Adipocyte (in vitro differentiated cells): ENCODE results near the gene SLC51A.

Source experiments
- DNase-seq: peaks from one replicate; pipeline ENCODE4 v3.0.0-alpha.2; 2015; ENCODE audit warnings: low read depth
- H3K27me3 ChIP-seq: replicated peaks from 2 replicates; pipeline ENCODE4 v1.7.0; 2013; ENCODE audit warnings: mild to moderate bottlenecking, low read length, moderate library complexity; ENCODE audit not compliant: control insufficient read depth, insufficient read depth
- H3K36me3 ChIP-seq: 2 replicates; pipeline ENCODE4 v1.7.0; 2013; ENCODE audit warnings: low read length, mild to moderate bottlenecking, moderate library complexity; ENCODE audit not compliant: control insufficient read depth, insufficient read depth, severe bottlenecking
- H3K4me1 ChIP-seq: 2 replicates; pipeline ENCODE4 v1.7.0; 2013; ENCODE audit warnings: mild to moderate bottlenecking, low read length, moderate library complexity; ENCODE audit not compliant: control insufficient read depth, insufficient read depth
- H3K4me3 ChIP-seq: 2 replicates; pipeline ENCODE4 v1.7.0; 2013; ENCODE audit warnings: mild to moderate bottlenecking, low read length, moderate library complexity
- H3K9ac ChIP-seq: 2 replicates; pipeline ENCODE4 v1.7.0; 2013; ENCODE audit warnings: mild to moderate bottlenecking, low read length, moderate library complexity
- H3K9me3 ChIP-seq: 2 replicates; pipeline ENCODE4 v1.7.0; 2013; ENCODE audit warnings: mild to moderate bottlenecking, low read length, moderate library complexity; ENCODE audit not compliant: control insufficient read depth

Gene SLC51A

DNA sequence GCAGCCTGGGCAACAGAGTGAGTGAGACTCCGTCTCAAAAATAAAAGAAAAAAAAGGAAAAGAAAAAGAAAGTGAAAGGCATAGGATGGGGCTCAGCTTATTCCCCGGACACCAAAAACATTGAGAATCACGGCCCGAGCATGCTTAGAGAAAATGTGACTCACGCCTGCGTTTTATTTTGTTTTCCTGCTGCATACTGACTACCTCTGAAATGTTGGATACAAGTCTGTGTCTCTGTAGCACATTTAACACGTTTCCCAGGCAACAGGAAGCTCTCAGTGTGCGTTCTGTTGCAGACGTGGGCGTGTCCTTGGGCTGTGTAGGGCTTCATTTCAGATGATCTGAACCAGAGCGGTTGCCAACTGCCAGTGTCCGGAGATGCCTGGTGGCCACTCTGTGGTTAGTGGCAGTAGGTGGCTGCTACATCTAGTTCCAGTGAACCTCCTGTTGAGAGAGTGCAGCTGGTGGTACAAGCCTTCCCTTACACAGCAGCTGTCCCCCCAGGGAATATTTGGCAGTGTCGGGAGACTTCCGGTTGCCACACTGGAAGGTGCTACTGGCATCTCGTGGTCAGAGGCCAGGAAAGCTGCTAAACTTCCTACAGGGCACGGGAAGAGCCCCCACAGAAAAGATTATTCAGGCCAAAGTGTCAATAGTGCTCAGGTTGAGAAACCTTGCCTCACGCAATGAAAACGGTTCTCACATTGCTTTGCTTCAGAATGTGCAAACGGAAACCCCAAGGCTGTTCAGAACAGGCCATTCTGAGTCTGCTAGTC is 3.0 kb downstream of the SLC51A start:
- peak; percentile 84 for DNase-seq
- H3K9ac ChIP-seq: peak overlapping the region; percentile 10
- H3K4me1 ChIP-seq: peaks cover 12% of the 10 kb centered on the region
- H3K9me3 ChIP-seq: no peaks in the 10 kb centered on the region
- H3K4me3 ChIP-seq: peak overlapping the region; percentile 71
- H3K27me3 ChIP-seq: peaks cover 6% of the 10 kb centered on the region
- no peaks in the 10 kb centered on the region for H3K36me3 ChIP-seq

DNA sequence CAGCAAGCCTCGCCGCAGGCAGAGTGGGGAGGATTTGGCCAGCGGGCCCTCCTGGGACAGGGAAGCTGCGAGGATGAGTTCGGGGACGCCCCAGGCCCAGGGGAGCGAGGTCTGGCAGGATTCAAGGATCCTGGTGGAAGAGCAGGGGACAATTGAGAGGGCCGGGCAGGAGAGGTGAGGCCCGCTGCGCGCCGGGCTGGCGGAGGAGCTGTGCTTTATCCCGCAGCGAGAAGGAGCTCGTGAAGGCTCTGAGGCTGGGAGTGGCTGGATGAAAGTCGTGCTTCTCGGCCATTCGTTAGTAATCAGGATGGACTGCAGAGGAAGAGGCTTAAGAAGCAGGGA is 3.6 kb downstream of the SLC51A start:
- H3K36me3 ChIP-seq: no peaks in the 10 kb centered on the region
- H3K4me3 ChIP-seq: peak overlapping the region; percentile 71
- no peak for DNase-seq
- peaks cover 6% of the 10 kb centered on the region for H3K27me3 ChIP-seq
- no peak overlapping the region for H3K9ac ChIP-seq
- no peaks in the 10 kb centered on the region for H3K9me3 ChIP-seq
- peaks cover 12% of the 10 kb centered on the region for H3K4me1 ChIP-seq

DNA sequence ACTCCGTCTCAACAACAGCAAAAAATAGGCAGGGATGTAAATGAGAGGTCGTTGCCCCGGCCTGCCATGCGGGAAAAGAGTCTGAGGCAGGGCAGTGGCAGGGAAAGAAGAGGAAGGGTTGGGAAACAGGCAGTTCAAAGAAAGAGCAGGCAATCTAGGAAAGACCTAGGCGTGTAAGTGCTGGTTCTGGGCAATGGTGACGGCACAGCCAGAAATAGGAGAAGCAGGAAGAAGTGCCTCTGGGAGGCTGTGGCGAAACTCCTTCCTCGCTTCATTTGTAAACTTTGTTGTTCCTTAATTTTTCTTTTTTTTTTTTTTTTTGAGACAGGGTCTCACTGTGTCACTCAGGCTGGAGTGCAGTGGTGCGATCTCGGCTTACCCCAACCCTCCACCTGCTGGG is 4.3 kb downstream of the SLC51A start:
- peaks cover 12% of the 10 kb centered on the region for H3K4me1 ChIP-seq
- H3K27me3 ChIP-seq: peaks cover 4% of the 10 kb centered on the region
- no peak overlapping the region for H3K4me3 ChIP-seq
- no peak overlapping the region for H3K9ac ChIP-seq
- no peaks in the 10 kb centered on the region for H3K36me3 ChIP-seq
- DNase-seq: no peak
- no peaks in the 10 kb centered on the region for H3K9me3 ChIP-seq

DNA sequence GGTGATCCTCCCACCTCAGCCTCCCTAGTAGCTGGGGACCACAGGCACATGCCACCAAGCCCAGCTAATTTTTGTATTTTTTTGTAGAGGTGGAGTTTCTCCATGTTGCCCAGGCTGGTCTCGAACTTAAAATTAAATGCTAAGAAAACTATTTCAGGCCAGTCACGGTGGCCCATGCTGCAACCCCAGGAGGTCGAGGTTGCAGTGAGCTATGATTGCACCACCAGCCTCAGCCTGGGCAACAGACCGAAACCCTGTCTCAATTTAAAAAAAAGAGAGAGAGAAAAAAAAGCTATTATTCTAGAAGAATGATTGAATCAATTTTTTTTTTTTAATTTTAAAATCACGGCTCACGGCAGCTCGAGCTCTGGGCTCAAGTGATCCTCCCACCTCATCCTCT is 4.7 kb downstream of the SLC51A start:
- H3K27me3 ChIP-seq: no peaks in the 10 kb centered on the region
- no peak for DNase-seq
- H3K4me1 ChIP-seq: peaks cover 12% of the 10 kb centered on the region

DNA sequence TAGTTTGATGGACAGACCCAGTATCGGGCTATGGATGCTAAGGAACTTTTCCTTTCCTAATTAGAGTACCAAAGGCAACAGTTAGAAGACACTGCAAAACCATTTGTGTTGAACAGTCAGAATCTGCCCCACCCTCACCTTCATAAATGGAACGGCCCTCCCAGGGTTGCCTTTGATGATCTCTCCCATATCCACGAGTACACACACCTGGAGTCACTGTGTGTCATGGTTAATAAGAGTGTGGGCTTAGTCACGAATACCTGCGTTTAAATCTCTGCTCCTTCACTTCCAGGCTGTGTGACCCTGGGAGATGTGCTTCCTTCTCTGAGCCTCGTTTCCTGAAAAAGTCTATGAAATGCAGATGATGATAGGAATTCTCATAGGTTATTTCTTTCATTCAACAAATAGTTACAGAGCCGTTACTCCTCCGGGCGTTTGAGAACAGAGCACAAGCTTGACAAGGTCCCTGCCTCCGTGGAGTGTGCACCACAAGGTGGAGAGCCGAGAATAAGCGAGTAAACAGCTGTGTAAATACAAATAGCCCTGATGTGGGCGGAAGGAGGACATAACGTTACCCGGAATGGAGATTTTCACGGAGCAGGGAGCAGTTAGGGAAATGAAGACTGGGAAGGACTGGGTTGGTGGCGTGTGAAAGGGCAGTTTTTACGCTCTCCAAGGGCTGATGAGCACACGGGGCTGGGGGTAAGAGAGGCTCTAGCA is 6.7 kb downstream of the SLC51A start:
- Histone ChIP-seq H3K36me3 (no peaks in the 10 kb centered on the region), H3K4me1 (peaks cover 21% of the 10 kb centered on the region), H3K9me3 (no peaks in the 10 kb centered on the region), H3K9ac (no peak overlapping the region), H3K4me3 (no peak overlapping the region), H3K27me3 (no peaks in the 10 kb centered on the region)
- no peak for DNase-seq

More for the DNA sequence above, 4.7 kb downstream of the SLC51A start:
- Histone ChIP-seq H3K4me3 (no peak overlapping the region), H3K9ac (no peak overlapping the region), H3K36me3 (no peaks in the 10 kb centered on the region), H3K9me3 (no peaks in the 10 kb centered on the region)

DNA sequence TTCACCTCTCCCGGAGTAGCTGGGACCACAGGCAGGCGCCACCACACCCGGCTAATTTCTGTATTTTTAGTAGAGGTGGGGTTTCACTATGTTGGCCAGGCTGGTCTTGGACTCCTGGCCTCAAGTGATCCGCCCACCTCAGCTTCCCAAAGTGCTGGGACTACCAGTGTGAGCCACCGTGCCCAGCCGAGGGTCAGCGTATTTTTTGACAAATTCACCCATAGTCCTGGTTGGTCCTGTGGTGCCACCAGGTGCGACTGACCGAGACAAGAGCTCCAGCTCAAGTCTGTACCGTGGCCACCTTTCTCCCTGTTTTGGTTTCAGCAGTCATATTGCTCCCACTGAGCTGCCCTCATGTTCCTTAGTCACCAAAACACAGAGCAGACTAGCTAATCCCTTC is 8.8 kb downstream of the SLC51A start:
- no peaks in the 10 kb centered on the region for H3K27me3 ChIP-seq
- DNase-seq: no peak
- H3K36me3 ChIP-seq: no peaks in the 10 kb centered on the region
- H3K4me3 ChIP-seq: no peak overlapping the region
- no peaks in the 10 kb centered on the region for H3K9me3 ChIP-seq
- H3K4me1 ChIP-seq: peaks cover 16% of the 10 kb centered on the region
- no peak overlapping the region for H3K9ac ChIP-seq

DNA sequence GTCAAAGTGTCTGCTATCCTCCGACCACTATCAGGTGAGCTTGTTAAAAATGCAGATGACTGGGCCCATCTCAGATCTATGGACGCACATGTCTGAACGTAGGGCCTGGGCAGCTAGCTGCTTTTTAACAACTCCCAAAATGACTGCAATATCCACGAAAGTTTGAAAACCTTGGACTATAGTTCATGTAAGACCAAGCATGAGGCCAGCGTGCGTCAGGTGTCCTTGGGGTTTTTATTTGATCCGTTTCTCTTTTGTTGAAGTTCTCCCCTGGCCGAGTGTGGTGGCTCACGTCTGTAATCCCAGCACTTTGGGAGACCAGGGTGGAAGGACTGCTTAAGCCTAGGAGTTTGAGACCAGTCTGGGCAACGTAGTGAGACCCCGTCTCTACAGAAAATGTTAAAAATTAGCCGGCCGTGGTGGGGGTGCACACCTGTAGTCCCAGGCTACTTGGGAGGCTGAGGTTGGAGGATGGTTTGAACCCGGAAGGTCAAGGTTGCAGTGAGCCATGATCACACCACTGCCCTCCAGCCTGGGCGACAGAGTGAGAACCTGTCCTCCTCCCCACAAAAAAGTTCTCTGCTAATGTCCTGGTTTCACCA is 9.5 kb downstream of the SLC51A start:
- no peak overlapping the region for H3K9ac ChIP-seq
- DNase-seq: no peak

DNA sequence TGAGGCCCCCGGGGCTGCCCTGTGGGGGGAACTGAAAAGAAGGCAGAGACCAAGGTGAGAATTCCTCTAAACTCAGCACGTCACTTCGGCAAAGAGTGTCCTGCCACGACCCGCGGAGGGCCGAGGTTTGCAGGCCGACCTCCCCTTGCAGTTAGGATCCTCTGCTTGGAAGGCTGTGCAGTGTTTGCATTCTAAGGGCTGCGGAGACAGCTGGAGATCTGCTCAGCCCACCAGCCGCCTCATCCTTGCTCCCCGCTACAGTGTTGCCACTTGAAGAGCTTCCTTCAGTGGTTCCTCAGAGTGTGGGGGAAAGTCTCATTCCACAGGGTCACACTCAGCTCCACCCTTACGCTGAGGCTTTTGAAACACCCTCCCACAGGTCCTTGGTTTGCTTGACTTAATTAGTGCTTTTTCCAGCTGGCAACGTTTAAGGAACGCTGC is 10.8 kb downstream of the SLC51A start:
- peaks cover 16% of the 10 kb centered on the region for H3K4me1 ChIP-seq
- no peaks in the 10 kb centered on the region for H3K27me3 ChIP-seq
- H3K36me3 ChIP-seq: no peaks in the 10 kb centered on the region
- DNase-seq: no peak
- H3K9ac ChIP-seq: no peak overlapping the region
- H3K9me3 ChIP-seq: no peaks in the 10 kb centered on the region
- H3K4me3 ChIP-seq: no peak overlapping the region

More for the DNA sequence above, 9.5 kb downstream of the SLC51A start:
- no peaks in the 10 kb centered on the region for H3K27me3 ChIP-seq
- H3K9me3 ChIP-seq: no peaks in the 10 kb centered on the region
- no peak overlapping the region for H3K4me3 ChIP-seq
- H3K36me3 ChIP-seq: no peaks in the 10 kb centered on the region
- H3K4me1 ChIP-seq: peaks cover 16% of the 10 kb centered on the region

DNA sequence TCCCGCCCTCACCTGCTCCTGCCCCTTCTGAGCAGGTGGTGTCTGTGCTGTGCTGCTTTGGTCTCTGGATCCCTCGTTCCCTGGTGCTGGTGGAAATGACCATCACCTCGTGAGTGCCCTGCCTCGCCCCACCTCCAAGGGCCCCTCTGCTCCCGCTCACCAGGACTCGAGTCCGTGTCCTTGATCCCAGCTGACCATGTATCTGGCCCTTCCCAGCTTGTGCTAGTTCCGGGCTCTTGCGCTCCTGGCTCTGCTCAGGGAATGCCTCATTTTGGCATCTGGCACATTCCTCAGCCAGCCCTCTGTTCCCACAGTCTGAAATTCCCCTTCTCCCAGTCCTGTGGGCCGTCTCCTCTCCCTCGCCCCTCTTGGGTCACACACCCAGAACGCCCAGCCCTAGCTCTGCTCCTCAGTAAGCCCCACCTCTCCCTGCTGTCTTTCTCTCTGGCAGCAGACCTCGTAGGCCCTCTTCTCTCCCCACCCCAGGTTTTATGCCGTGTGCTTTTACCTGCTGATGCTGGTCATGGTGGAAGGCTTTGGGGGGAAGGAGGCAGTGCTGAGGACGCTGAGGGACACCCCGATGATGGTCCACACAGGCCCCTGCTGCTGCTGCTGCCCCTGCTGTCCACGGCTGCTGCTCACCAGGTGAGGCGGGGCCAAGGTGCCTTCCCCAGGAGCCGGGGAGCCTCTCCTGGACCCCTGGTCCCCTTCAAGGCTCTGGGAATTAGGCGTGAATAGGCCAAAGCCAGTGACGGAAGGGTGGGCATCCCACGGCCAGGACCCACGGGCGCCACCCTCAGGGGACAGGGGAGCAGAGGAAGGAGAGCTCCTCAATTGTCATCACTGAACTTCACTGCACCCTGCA is 11.5 kb downstream of the SLC51A start:
- H3K4me3 ChIP-seq: peak overlapping the region; percentile 31
- peak; percentile 48 for DNase-seq
- peaks cover 16% of the 10 kb centered on the region for H3K4me1 ChIP-seq
- H3K27me3 ChIP-seq: no peaks in the 10 kb centered on the region
- no peak overlapping the region for H3K9ac ChIP-seq
- H3K36me3 ChIP-seq: no peaks in the 10 kb centered on the region
- no peaks in the 10 kb centered on the region for H3K9me3 ChIP-seq

DNA sequence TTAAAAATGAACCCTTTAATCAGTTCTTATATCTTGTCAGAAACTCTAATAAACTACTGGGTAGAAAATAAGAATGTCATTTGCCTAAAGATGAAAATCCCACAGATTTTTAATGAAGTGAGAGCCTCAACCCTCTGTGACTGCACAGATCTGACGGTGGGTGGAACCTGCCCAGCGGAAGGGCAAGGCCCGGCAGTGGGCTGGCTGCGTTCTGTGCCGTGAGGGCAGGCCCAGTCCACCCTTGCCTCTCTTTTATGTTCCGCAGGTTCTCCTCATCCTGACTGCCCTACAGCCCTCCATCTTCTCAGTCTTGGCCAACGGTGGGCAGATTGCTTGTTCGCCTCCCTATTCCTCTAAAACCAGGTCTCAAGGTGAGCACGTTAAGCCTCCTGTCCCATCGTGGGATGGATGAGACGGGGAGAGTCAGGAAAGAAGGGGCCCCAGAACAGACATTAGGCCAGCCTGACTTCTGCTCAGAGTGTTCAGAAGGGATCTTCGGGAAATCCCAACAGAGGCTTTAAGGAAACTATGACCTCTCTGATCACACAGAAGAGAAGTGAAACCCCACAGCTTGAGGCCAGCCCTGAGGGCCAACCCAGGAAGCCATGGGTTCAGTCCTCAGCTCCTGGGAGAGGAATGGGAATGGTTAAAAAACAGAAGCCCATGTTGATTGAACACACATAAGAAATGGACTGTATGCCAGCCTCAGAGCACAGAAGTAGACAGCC is 16.0 kb downstream of the SLC51A start:
- Histone ChIP-seq H3K27me3 (no peaks in the 10 kb centered on the region), H3K36me3 (peaks cover 12% of the 10 kb centered on the region), H3K9ac (no peak overlapping the region), H3K4me1 (peaks cover 29% of the 10 kb centered on the region), H3K9me3 (no peaks in the 10 kb centered on the region), H3K4me3 (no peak overlapping the region)
- no peak for DNase-seq
